ENCODE measurements around the gene FXYD1.

DNA sequence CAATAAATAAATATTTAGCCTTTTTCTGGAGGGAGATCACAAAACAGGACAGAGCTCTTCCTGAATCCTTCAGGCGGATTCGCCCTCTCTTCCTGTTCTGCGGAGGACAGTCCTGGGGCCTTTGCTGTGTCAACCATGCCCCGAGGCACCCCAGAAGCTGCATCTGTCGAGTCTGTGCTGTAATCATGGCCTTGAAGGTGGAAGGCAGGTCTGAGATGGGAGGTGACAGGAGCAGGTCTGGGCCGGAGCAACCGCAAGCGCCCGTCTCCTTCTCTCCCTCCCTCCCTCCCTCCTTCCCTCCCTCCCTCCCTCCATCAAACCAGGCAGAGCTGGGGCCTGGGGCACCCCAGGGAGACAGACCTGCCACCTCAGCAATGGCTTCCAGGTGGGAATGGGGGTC lies 27.6 kb upstream of the FXYD1 start:
- TF ChIP-seq, protein P1, sequence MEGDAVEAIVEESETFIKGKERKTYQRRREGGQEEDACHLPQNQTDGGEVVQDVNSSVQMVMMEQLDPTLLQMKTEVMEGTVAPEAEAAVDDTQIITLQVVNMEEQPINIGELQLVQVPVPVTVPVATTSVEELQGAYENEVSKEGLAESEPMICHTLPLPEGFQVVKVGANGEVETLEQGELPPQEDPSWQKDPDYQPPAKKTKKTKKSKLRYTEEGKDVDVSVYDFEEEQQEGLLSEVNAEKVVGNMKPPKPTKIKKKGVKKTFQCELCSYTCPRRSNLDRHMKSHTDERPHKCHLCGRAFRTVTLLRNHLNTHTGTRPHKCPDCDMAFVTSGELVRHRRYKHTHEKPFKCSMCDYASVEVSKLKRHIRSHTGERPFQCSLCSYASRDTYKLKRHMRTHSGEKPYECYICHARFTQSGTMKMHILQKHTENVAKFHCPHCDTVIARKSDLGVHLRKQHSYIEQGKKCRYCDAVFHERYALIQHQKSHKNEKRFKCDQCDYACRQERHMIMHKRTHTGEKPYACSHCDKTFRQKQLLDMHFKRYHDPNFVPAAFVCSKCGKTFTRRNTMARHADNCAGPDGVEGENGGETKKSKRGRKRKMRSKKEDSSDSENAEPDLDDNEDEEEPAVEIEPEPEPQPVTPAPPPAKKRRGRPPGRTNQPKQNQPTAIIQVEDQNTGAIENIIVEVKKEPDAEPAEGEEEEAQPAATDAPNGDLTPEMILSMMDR (IDR thresholded peaks at IDR 0.05 in 4 of 5, conservative IDR thresholded peaks at IDR 0.05 in 1 of 5) = no peak
- TF ChIP-seq POLR2A (IDR thresholded peaks at IDR 0.05) = no peak

All from gastrocnemius medialis (tissue), 4 donors.